BLaER1 (cell line): Measurements from ENCODE around the gene IL17RD.
A peak's percentile ranks its signal among the peaks of the same experiment; 100 is the strongest.

Experiments
- H3K27ac ChIP-seq: shearing (Covaris generic); formaldehyde crosslinking; 2 replicates; pipeline ENCODE4 v1.8.1; 2022
- H3K27me3 ChIP-seq: shearing (Covaris generic); formaldehyde crosslinking; 2 replicates; pipeline ENCODE4 v1.8.1; 2022
- H3K36me3 ChIP-seq: shearing (Covaris generic); formaldehyde crosslinking; 2 replicates; pipeline ENCODE4 v1.8.1; 2022
- H3K4me1 ChIP-seq: shearing (Covaris generic); formaldehyde crosslinking; 2 replicates; pipeline ENCODE4 v1.8.1; 2022
- H3K4me2 ChIP-seq: shearing (Covaris generic); formaldehyde crosslinking; 2 replicates; pipeline ENCODE4 v1.8.1; 2022
- H3K4me3 ChIP-seq: shearing (Covaris generic); formaldehyde crosslinking; 2 replicates; pipeline ENCODE4 v1.8.1; 2022
- H3K9ac ChIP-seq: shearing (Covaris generic); formaldehyde crosslinking; 2 replicates; pipeline ENCODE4 v1.8.1; 2022
- H3K9me3 ChIP-seq: shearing (Covaris generic); formaldehyde crosslinking; 2 replicates; pipeline ENCODE4 v1.8.1; 2022
- H4K20me1 ChIP-seq: shearing (Covaris generic); formaldehyde crosslinking; 2 replicates; pipeline ENCODE4 v1.8.1; 2022
- Cebpa-rat ChIP-seq: shearing (Covaris generic); IDR thresholded peaks from 2 replicates; pipeline ENCODE4 v1.8.1; 2022

The IL17RD gene

GRCh38 chr3:57151021-57151449 is 14.1 kb downstream of the IL17RD start:
- no peaks in the 10 kb centered on the region for H4K20me1 ChIP-seq
- no peaks in the 10 kb centered on the region for H3K27me3 ChIP-seq
- no peak overlapping the region for H3K27ac ChIP-seq
- no peaks in the 10 kb centered on the region for H3K36me3 ChIP-seq
- no peak overlapping the region for H3K4me2 ChIP-seq
- peaks cover 11% of the 10 kb centered on the region for H3K4me1 ChIP-seq
- no peak overlapping the region for H3K4me3 ChIP-seq
- no peak overlapping the region for H3K9ac ChIP-seq
- TF ChIP-seq Cebpa-rat, result no peak
- H3K9me3 ChIP-seq, result no peaks in the 10 kb centered on the region

GRCh38 chr3:57150113-57150581 is 15.0 kb downstream of the IL17RD start:
- Histone ChIP-seq H3K4me2 (no peak overlapping the region), H3K36me3 (no peaks in the 10 kb centered on the region), H3K27ac (no peak overlapping the region), H3K4me1 (peaks cover 8% of the 10 kb centered on the region), H3K4me3 (no peak overlapping the region), H3K9me3 (no peaks in the 10 kb centered on the region), H4K20me1 (no peaks in the 10 kb centered on the region), H3K9ac (no peak overlapping the region), H3K27me3 (no peaks in the 10 kb centered on the region)
- TF ChIP-seq Cebpa-rat, result no peak

- no peaks in the 10 kb centered on the region for H3K4me1 ChIP-seq
- no peak overlapping the region for H3K4me3 ChIP-seq
- H3K9me3 ChIP-seq, result no peaks in the 10 kb centered on the region
- TF ChIP-seq Cebpa-rat, result no peak
- H3K4me2 ChIP-seq, result no peak overlapping the region
- no peaks in the 10 kb centered on the region for H3K36me3 ChIP-seq
- H3K9ac ChIP-seq, result no peak overlapping the region
- no peak overlapping the region for H3K27ac ChIP-seq
- H4K20me1 ChIP-seq, result no peaks in the 10 kb centered on the region
- H3K27me3 ChIP-seq, result no peaks in the 10 kb centered on the region
These were observed 18.1 kb downstream of the IL17RD start for GRCh38 chr3:57147071-57147470.

GRCh38 chr3:57145852-57146251 is 19.3 kb downstream of the IL17RD start:
- H4K20me1 ChIP-seq, result no peaks in the 10 kb centered on the region
- no peak for TF ChIP-seq Cebpa-rat
- no peaks in the 10 kb centered on the region for H3K27me3 ChIP-seq
- no peaks in the 10 kb centered on the region for H3K36me3 ChIP-seq
- H3K27ac ChIP-seq, result no peak overlapping the region
- no peaks in the 10 kb centered on the region for H3K4me1 ChIP-seq
- no peaks in the 10 kb centered on the region for H3K9me3 ChIP-seq
- no peak overlapping the region for H3K9ac ChIP-seq
- no peak overlapping the region for H3K4me2 ChIP-seq
- no peak overlapping the region for H3K4me3 ChIP-seq

GRCh38 chr3:57144952-57145351 is 20.2 kb downstream of the IL17RD start:
- Histone ChIP-seq H3K4me1 (no peaks in the 10 kb centered on the region), H3K9me3 (no peaks in the 10 kb centered on the region), H3K4me3 (no peak overlapping the region), H3K36me3 (no peaks in the 10 kb centered on the region), H4K20me1 (no peaks in the 10 kb centered on the region), H3K9ac (no peak overlapping the region), H3K27me3 (no peaks in the 10 kb centered on the region), H3K4me2 (no peak overlapping the region), H3K27ac (no peak overlapping the region)
- TF ChIP-seq Cebpa-rat, result no peak

- Histone ChIP-seq H3K27ac (no peak overlapping the region), H3K4me3 (no peak overlapping the region), H3K36me3 (no peaks in the 10 kb centered on the region), H3K9ac (no peak overlapping the region), H3K4me2 (no peak overlapping the region), H3K4me1 (no peaks in the 10 kb centered on the region), H3K9me3 (no peaks in the 10 kb centered on the region), H3K27me3 (no peaks in the 10 kb centered on the region), H4K20me1 (no peaks in the 10 kb centered on the region)
- TF ChIP-seq Cebpa-rat, result no peak
These were observed 21.2 kb downstream of the IL17RD start for GRCh38 chr3:57143886-57144459.

GRCh38 chr3:57142411-57142723 is 22.8 kb downstream of the IL17RD start:
- no peaks in the 10 kb centered on the region for H3K9me3 ChIP-seq
- no peaks in the 10 kb centered on the region for H4K20me1 ChIP-seq
- H3K27ac ChIP-seq, result no peak overlapping the region
- no peaks in the 10 kb centered on the region for H3K27me3 ChIP-seq
- H3K4me1 ChIP-seq, result no peaks in the 10 kb centered on the region
- H3K4me2 ChIP-seq, result no peak overlapping the region
- H3K36me3 ChIP-seq, result no peaks in the 10 kb centered on the region
- no peak overlapping the region for H3K4me3 ChIP-seq
- H3K9ac ChIP-seq, result no peak overlapping the region
- TF ChIP-seq Cebpa-rat, result no peak

- H3K27ac ChIP-seq, result no peak overlapping the region
- H3K36me3 ChIP-seq, result no peaks in the 10 kb centered on the region
- no peaks in the 10 kb centered on the region for H3K9me3 ChIP-seq
- H4K20me1 ChIP-seq, result no peaks in the 10 kb centered on the region
- peaks cover 3% of the 10 kb centered on the region; the same call in 1 of the 2 replicates for H3K4me1 ChIP-seq
- H3K9ac ChIP-seq, result no peak overlapping the region
- H3K4me3 ChIP-seq, result no peak overlapping the region
- TF ChIP-seq Cebpa-rat, result no peak
- H3K27me3 ChIP-seq, result no peaks in the 10 kb centered on the region
- H3K4me2 ChIP-seq, result no peak overlapping the region
These were observed 23.3 kb downstream of the IL17RD start for GRCh38 chr3:57141719-57142410.

- Histone ChIP-seq H3K9me3 (no peaks in the 10 kb centered on the region), H3K27me3 (no peaks in the 10 kb centered on the region), H3K4me1 (peaks cover 9% of the 10 kb centered on the region; the same call in 1 of the 2 replicates), H3K9ac (no peak overlapping the region), H4K20me1 (no peaks in the 10 kb centered on the region), H3K4me3 (no peak overlapping the region), H3K4me2 (no peak overlapping the region), H3K36me3 (no peaks in the 10 kb centered on the region), H3K27ac (no peak overlapping the region)
- no peak for TF ChIP-seq Cebpa-rat
These were observed 24.3 kb downstream of the IL17RD start for GRCh38 chr3:57140894-57141293.

- peaks cover 16% of the 10 kb centered on the region for H3K4me1 ChIP-seq
- no peaks in the 10 kb centered on the region for H4K20me1 ChIP-seq
- peak overlapping the region; percentile 9; the same call in 1 of the 2 replicates for H3K4me2 ChIP-seq
- no peaks in the 10 kb centered on the region for H3K36me3 ChIP-seq
- H3K9ac ChIP-seq, result no peak overlapping the region
- no peaks in the 10 kb centered on the region for H3K9me3 ChIP-seq
- H3K27me3 ChIP-seq, result no peaks in the 10 kb centered on the region
- H3K27ac ChIP-seq, result no peak overlapping the region
- TF ChIP-seq Cebpa-rat, result no peak
- no peak overlapping the region for H3K4me3 ChIP-seq
These were observed 29.0 kb downstream of the IL17RD start for GRCh38 chr3:57135964-57136719.
